ENCODE measurements around the gene WDR83. TPM values are rescaled to one million over a fixed set of nuclear protein-coding genes. Genes with fewer than 3 reads are reported as not detected.

WDR83 gene
- total and polyA plus RNA-seq, 10 of the 15 experiments (the other 5 are each of a cell fraction or from before 2014, with no cell fraction given): 0.58 to 17.7 (median 10.8) TPM

- ChIA-PET RAD21 (ENCODE audit: unreplicated experiment) (no interaction called here), SMC1A (ENCODE audit: uncharacterized antibody, unreplicated experiment) (no interaction called here), POLR2A (interaction anchor here (0.6 kb wide), 1 partner anchor 1063 kb away, joined by 3 read pairs; no protein-coding TSS in a partner anchor), CTCF (interaction anchor here (0.6 kb wide), 1 partner anchor 29 kb away, joined by 3 read pairs; no protein-coding TSS in a partner anchor)
- Histone ChIP-seq H3K27me3 (replicated peaks in 1 of 2; ENCODE audit: control insufficient read depth in 2 of 2, insufficient read depth in 2 of 2, low read length in 1 of 2) (no peaks in the 10 kb centered on the region), H2AFZ (ENCODE audit: control insufficient read depth, low read depth, low read length) (no peak overlapping the region), H3K4me2 (ENCODE audit: control insufficient read depth, insufficient read depth) (no peak overlapping the region), H3K27ac (ENCODE audit: control insufficient read depth, insufficient read depth) (no peak overlapping the region), H3K9ac (ENCODE audit: control insufficient read depth, insufficient read depth, low read length) (no peak overlapping the region), H3K4me1 (ENCODE audit: control insufficient read depth, insufficient read depth, low read length) (no peaks in the 10 kb centered on the region), H3K79me2 (ENCODE audit: control insufficient read depth, insufficient read depth, low read length) (no peaks in the 10 kb centered on the region), H4K20me1 (ENCODE audit: control insufficient read depth, insufficient read depth) (no peaks in the 10 kb centered on the region), H3K9me3 (replicated peaks; ENCODE audit: control insufficient read depth, insufficient read depth, low read length) (no peaks in the 10 kb centered on the region; the same call in 2 of the 3 replicates), H3K4me3 (no peak overlapping the region), H3K36me3 (ENCODE audit: control insufficient read depth in 2 of 2, insufficient read depth in 2 of 2, low read length in 1 of 2) (peaks cover 5 to 10% of the 10 kb centered on the region in 2 experiments; a peak in 3 of 4 replicates)
- in situ Hi-C loops (cut with MboI): no loop called here
- FAIRE-seq (no peak), DNase-seq (ENCODE audit: low read depth, low spot score) (no peak), ATAC-seq (peak; percentile 78)
- intact Hi-C loops (cut with micrococcal nuclease; ENCODE audit: unreplicated experiment): no loop called here
- TF ChIP-seq RB1 (IDR thresholded peaks at IDR 0.05; ENCODE audit: borderline replicate concordance) (no peak), POLR2A (IDR thresholded peaks at IDR 0.05; ENCODE audit: low read depth, low read length) (peak; percentile 51; the same call in 1 of the 2 replicates), PRDM15 (CRISPR knock-in tag; IDR thresholded peaks at IDR 0.05) (no peak), RCOR1 (conservative IDR thresholded peaks at IDR 0.05; ENCODE audit: low read depth, low read length) (no peak), BCL3 (IDR thresholded peaks at IDR 0.05; ENCODE audit: borderline replicate concordance, insufficient read depth, low read depth, low read length, poor library complexity, severe bottlenecking) (no peak), ZNF274 (IDR thresholded peaks at IDR 0.05; ENCODE audit: insufficient read depth, insufficient read length) (no peak)
- TF ChIP-seq, protein P1, sequence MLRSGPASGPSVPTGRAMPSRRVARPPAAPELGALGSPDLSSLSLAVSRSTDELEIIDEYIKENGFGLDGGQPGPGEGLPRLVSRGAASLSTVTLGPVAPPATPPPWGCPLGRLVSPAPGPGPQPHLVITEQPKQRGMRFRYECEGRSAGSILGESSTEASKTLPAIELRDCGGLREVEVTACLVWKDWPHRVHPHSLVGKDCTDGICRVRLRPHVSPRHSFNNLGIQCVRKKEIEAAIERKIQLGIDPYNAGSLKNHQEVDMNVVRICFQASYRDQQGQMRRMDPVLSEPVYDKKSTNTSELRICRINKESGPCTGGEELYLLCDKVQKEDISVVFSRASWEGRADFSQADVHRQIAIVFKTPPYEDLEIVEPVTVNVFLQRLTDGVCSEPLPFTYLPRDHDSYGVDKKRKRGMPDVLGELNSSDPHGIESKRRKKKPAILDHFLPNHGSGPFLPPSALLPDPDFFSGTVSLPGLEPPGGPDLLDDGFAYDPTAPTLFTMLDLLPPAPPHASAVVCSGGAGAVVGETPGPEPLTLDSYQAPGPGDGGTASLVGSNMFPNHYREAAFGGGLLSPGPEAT (IDR thresholded peaks at IDR 0.05; ENCODE audit: low read depth): no peak
- WGBS (ENCODE audit: insufficient coverage, insufficient replicate concordance, low lambda C conversion rate, missing lambda C conversion rate): 63% methylated on average over 25 of the region's 31 CpGs
- BruUV-seq (replicated peaks): no TSS peak
These were observed 19.0 kb upstream of the WDR83 start for GRCh38 chr19:12647490-12648071.
